Muscle of arm (tissue), 14 donors: ENCODE results near the gene CHCHD10. TPM values are rescaled to one million over a fixed set of nuclear protein-coding genes. Genes with fewer than 3 reads are reported as not detected.
A peak's percentile ranks its signal among the peaks of the same experiment; 100 is the strongest.

ENCODE experiments used
- DNase-seq: peaks from one replicate; pipeline ENCODE4 v3.0.0-alpha.2; 2013
- long read RNA-seq, 11 donors: transcript quantifications; one replicate each; lab custom pipeline, GENCODE V29; 2026
- polyA plus RNA-seq, 12 donors: library from polyadenylated mRNA; unstranded; fragments of 120-200 nt; gene quantifications; one replicate each; pipeline ENCODE4 v1.2.1, GENCODE V29; 2013; ENCODE audit not compliant: insufficient read length in 12 of 12

Gene CHCHD10
- polyA plus RNA-seq = 1,000 to 10,000 TPM in 1 of 12 donors, 100 to 1,000 TPM in 1, 10 to 100 TPM in 10; 33.8 to 1,945 (median 51.8) TPM
- long read RNA-seq, donor 1, transcript CHCHD10-202 (4 exons, 1,171 nt) = major isoform, 90 of 103 reads
- long read RNA-seq, donor 1, transcript CHCHD10-205 (2 exons, 490 nt) = minor isoform, 5 of 103 reads
- long read RNA-seq, donor 1, partial matches to known transcripts = 6 of 103 reads
- long read RNA-seq, donor 1, other reads (novel, unspliced or antisense) = 0 of 103 reads
- long read RNA-seq, donor 2, transcript CHCHD10-202 (4 exons, 1,171 nt) = major isoform, 47 of 53 reads
- long read RNA-seq, donor 2, partial matches to known transcripts = 6 of 53 reads
- long read RNA-seq, donor 2, other reads (novel, unspliced or antisense) = 0 of 53 reads
- long read RNA-seq, donor 3, transcript CHCHD10-202 (4 exons, 1,171 nt) = major isoform, 40 of 50 reads
- long read RNA-seq, donor 3, partial matches to known transcripts = 0 of 50 reads
- long read RNA-seq, donor 3, other reads (novel, unspliced or antisense) = 6 of 50 reads
- long read RNA-seq, donor 4, transcript CHCHD10-202 (4 exons, 1,171 nt) = major isoform, 26 of 26 reads
- long read RNA-seq, donor 4, partial matches to known transcripts = 0 of 26 reads
- long read RNA-seq, donor 4, other reads (novel, unspliced or antisense) = 0 of 26 reads
- long read RNA-seq, donor 5, transcript CHCHD10-202 (4 exons, 1,171 nt) = major isoform, 37 of 39 reads
- long read RNA-seq, donor 5, partial matches to known transcripts = 0 of 39 reads
- long read RNA-seq, donor 5, other reads (novel, unspliced or antisense) = 0 of 39 reads
- long read RNA-seq, donor 6, transcript CHCHD10-202 (4 exons, 1,171 nt) = major isoform, 20 of 21 reads
- long read RNA-seq, donor 6, partial matches to known transcripts = 0 of 21 reads
- long read RNA-seq, donor 6, other reads (novel, unspliced or antisense) = 0 of 21 reads
- long read RNA-seq, donor 7, transcript CHCHD10-202 (4 exons, 1,171 nt) = major isoform, 30 of 32 reads
- long read RNA-seq, donor 7, partial matches to known transcripts = 0 of 32 reads
- long read RNA-seq, donor 7, other reads (novel, unspliced or antisense) = 0 of 32 reads
- long read RNA-seq, donor 8, transcript CHCHD10-202 (4 exons, 1,171 nt) = major isoform, 45 of 45 reads
- long read RNA-seq, donor 8, partial matches to known transcripts = 0 of 45 reads
- long read RNA-seq, donor 8, other reads (novel, unspliced or antisense) = 0 of 45 reads
- long read RNA-seq, donor 9, transcript CHCHD10-202 (4 exons, 1,171 nt) = major isoform, 32 of 37 reads
- long read RNA-seq, donor 9, partial matches to known transcripts = 0 of 37 reads
- long read RNA-seq, donor 9, other reads (novel, unspliced or antisense) = 0 of 37 reads
- long read RNA-seq, donor 10, transcript CHCHD10-202 (4 exons, 1,171 nt) = major isoform, 58 of 59 reads
- long read RNA-seq, donor 10, partial matches to known transcripts = 0 of 59 reads
- long read RNA-seq, donor 10, other reads (novel, unspliced or antisense) = 0 of 59 reads
- long read RNA-seq, donor 11, transcript CHCHD10-202 (4 exons, 1,171 nt) = major isoform, 49 of 54 reads
- long read RNA-seq, donor 11, partial matches to known transcripts = 0 of 54 reads
- long read RNA-seq, donor 11, other reads (novel, unspliced or antisense) = 0 of 54 reads

DNA sequence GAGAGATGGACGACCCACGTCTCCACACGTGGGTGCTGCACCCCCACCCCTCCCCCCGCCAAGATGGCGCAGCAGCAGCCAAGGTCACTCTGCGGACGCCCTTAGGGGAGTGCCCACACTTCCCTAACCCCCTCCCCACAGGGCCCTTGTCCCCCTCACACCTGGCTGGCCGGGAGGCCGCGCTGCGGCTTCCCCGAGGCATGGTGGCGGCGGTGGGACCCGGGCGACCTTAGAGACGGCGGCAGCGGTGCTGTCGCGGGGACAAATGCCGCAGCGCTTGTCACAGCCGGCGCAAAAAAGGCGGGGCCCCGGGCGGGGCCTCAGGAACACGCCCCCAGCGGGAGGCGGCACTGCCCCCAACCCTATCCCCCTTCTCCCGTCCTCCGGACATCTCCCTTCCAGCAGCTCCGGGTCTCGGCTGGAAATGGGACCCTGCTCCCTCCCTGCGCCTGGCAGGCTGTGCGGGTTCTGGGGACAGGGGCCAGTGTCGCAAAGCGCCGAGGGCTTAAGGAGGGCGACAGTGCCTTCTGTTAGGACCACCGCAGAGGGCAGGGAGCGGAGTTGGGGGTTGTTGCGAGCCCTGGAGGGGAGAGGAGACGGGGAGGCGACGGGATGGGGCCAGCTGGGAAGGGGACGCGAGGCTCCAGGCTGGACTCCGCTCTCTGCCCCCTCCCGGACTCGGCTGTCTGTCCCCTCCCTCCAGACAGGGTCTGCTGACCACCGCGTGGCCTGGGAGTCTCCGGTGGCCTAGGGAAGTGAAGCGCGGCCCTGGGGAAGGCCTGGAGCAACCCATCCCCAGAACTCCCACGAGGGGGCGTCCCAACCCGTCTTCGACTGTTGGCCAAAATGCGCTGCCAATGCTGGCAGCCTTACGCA lies at the start of gene CHCHD10:
Gene CHCHD10, minus strand, starts transcription at position 300 of the 876 bp plus-strand sequence. Its CDS starts 98 bp downstream, at position 202.
- DNase-seq = peak; percentile 84

DNA sequence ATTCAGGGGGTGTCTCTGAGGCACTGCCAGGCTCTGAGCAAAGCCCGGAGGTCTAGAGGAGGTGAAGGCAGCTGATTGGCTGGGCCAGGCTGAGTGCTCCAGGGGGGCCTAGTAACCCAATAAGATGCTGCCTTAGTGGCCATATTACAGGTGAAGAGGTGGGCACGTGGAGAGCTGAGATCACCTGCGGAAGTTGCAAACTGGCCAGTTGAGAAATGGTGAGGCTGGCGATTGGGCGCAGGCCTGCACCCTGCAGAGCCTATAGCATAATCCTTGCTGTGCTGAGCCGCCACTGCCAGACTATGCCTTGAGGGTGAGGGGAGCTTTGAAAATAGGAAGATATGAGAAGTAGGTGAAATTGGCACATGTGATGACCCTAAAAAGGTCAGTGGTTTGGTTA lies 49.4 kb upstream of the CHCHD10 start:
- DNase-seq = no peak

DNA sequence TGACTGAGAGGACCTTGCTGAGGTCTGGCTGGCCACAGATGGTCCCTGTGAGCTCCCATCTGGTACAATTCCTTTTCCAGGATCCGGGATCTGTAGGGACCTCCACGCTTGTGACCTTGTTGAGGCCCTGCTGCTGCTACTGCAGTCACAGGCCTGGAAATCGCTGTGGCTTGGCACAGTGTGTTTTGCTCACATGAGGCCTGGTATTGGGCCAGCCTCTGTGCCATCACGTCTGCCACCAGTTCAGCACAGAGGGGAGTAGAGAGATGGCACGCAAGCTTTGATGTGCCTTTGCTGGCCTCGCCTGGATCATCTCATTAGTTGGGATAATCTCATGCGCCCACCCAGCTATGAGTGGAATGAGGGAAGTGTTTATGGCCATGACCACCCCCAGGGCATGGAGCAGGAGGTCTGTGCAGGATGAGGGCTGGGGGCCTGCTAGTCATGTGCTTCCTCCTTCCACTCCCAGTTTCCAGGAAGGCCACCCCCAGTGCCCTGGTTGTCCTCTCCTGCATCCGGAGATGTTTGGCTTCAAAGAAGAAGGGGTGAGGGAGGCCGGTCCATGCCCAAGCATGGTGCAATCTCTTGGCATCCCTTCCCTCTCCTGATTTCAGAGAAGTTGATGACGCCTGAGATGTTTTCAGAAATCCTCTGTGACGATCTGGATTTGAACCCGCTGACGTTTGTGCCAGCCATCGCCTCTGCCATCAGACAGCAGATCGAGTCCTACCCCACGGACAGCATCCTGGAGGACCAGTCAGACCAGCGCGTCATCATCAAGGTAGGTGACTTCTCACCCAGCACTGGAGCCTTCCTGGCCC lies 48.6 kb upstream of the CHCHD10 start:
- DNase-seq = no peak

DNA sequence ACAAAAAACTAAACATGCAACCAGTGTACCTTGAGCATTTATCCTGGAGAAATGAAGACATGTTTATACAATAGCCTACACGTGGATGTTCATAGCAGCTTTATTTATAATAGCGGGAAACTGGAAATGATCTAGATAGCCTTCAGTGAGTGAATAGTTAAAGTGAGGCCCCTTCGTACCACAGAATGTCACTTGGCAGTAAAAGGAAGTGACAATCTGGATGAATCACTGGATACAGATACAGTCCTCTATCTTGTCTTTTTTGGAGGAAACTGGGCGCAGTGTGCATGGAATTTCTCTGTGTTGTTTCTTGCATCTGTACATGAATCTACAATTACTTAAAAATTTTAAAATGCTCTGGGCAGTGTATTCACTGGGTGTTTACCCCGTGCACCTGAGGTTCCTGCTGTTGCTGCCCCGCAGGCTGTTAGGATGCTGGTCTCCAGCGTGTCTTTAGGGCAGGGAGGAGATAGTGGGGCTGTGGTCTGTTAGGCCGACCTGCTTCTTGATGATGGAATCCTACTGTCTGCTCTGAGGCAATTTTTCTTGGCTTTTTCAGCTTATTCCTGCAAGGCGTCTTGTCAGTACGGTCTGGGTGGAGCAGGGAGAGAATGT lies 47.9 kb upstream of the CHCHD10 start:
- no peak for DNase-seq

DNA sequence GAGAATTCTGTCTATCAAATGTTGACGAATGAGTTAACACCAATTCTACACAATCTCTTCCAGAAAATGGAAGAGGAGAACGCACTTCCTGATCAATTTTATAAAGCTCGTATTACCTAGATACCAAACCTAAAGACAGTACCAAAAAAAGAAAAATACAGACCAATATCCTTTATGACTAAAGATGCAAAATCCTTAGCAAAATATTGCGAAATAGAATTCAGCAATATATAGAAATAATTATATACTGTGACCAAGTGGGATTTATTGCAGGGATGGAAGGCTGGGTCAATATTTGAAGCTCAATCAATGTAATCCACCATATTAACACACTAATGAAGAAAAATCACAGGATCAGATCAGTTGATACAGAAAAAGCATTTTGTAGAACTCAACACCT lies 44.6 kb upstream of the CHCHD10 start:
- no peak for DNase-seq

DNA sequence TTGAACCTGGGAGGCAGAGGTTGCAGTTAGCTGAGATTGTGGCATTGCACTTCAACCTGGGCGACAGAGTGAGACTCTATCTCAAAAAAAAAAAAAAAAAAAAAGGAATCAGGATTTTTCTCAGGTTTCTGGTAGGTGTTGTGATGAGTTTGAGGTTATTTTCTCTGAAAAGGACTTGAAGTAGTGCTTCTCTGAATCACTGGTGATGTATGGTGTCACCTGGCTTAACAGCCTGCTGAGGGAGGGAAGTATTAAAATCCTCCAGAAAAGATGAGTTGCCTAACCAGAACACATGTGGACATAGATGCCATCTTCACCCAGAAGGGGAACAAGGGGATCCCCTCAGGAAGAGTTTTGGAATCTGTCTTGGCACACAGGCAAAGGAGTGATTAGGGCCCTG lies 39.1 kb upstream of the CHCHD10 start:
- DNase-seq = no peak

DNA sequence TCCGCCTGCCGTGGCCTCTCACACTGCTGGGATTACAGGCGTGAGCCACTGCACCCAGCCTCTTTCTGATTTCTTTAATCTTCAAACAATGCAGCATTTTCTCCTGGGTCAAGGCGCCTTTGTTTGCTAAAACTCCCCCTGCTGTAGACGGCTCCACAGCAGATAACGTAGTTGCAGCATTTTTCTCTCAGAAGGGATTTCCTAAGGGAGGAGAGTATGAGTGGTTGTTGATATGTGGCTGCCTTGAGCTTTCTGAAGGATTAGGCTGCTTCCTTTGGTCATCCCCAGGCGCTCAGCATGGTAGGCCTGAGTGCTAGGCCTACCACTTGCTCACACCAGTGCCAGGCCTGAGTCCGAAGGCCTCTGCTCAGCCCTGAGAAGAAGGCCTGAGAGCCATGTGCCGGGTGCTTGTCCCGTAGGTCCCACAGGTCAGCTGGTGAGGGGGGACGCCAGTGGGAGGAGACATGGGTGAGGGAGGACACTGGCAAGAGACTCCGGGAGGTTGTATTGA lies 37.1 kb upstream of the CHCHD10 start:
- DNase-seq = no peak

DNA sequence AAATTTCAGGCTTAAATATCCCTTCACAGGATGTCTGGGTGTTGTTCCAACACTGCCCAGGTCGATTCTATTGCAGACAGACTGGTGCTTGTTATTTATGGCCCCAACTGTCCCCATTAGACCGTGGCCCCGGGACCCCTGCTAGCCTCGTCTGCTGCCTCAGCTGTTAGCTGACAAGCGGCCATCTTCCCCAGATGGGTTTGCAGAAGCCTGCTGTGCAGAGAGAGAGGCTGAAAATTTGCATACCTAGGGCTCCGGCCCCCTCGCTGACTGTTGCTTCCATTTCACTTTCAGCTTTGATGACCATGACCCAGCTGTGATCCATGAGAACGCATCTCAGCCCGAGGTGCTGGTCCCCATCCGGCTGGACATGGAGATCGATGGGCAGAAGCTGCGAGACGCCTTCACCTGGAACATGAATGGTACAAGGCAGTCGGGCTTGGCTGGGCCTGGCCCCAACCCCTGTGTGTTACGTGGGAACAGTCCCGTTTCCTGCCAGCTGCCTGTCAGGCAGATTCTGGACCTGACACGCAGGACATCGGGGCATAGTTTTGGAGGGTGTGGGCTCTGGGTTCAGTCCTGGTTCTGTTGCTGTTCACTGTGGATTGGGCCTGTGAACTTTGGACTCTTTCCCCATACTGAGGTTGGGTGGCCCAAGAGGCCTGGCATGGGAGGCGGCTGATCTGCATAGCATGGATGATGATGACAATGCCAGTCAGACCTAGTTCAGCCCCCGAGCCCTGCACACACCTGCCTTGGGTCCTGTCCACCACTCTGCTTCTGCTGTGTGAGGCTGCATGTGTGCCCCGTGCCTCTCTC lies 35.4 kb upstream of the CHCHD10 start:
- DNase-seq = no peak

DNA sequence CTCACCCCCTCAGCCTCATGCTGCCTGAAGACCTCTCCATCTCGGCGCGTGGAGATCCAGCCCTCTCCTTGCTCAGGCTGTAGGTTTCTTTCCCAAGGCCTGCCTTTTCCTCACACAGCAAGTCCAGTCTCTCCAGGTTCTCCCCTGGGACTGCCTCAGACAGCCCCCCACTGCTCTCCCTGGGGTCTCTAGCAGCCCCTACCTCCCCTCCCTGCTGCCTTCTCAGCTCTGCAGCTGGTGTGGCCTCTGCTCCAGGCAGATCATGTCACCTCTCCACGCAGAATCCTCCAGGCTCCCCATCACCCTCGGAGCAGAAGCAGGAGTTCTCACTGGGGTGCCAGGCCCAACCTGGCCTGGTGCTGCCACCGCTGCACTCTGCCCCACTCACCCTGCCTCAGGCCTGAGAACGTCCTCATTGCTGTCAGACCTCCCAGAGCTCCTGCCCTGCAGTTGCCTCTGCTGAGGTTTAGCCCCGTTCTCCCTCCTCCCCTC lies 34.2 kb upstream of the CHCHD10 start:
- no peak for DNase-seq

DNA sequence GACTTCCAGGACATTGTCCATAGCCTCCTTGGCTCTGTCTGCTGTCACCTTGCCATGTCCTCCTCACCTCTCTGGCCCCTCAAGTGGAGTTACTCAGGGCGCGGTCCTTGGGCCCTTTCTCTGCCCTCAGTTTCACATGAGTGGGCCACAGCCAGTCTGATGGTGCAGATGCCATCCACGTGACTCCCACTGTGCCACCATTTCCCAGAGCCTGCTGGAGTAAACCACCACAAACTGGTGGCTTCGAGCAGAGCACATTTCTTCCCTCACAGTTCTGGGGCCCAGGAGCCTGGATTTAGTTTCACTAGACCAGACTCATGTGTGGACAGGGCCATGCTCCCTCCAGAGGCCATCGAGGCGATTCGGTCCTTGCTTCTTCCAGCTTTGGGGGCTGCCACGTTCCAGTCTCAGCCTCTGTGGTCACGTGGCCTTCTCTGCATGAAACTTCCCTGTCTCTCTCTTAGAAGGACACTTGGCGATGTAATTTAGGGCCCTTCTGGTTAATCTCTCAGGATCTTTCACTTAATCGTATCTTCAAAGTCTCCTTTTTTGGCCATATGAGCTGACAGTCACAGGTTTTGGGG lies 33.6 kb upstream of the CHCHD10 start:
- no peak for DNase-seq

DNA sequence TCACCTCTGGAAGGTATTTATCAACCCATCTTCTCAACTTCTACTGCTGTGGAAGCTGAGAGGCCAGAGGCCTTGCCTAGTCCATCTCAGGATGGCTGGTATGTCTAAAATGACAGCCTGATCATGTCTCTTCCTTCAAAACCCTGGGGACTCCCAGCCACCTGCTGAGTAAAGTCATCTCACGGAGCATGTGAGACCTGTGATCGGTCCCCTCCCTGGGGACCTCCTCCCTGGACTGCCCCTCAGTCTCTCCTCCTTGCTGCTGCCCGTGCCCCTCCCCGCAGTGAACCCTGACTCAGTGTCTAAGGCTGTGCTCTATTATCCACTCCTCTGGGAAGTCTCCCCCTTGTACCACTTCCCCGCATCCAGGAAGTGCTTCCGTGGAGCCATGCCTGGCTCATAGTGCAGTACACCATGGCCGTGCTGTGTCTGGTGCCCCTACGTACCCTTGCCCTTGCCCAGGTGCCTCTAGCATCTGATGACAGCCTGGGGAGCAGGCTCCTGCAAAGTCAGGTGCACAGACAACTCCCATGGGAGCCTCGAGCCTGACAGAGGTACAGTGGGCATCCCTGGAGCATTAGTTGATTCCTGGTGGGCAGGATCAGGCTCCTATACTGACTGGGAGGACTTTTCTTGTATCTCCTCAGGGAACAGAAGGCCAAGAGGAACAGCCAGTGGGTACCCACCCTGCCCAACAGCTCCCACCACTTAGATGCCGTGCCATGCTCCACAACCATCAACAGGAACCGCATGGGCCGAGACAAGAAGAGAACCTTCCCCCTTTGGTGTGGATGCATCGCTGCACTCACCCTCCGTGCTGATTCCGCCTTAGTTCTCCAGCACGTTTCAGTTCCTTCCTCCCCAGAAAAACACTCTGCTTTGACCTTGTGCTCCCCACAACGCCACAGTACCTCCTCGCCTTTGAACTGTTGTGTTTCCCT lies 32.8 kb upstream of the CHCHD10 start:
- no peak for DNase-seq

DNA sequence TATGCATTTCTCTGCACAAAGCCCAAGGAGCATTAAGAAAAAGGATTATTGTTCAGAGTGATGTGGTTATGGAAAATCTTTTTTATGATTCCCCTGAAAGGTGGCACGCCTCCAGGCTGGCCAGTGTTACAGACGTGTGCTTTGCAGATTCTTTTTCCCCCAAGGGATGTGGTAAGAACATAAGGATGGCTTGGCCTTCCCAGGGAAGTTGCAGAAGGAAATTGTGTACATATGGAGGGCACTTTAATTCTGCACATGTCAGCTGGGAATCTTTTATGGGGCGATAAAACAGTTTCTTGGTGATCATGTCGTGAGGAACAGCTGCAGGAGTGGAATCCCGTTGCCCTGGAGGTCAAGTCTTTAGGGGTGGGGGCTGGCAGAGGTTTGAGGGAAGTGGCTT lies 28.7 kb upstream of the CHCHD10 start:
- peak; percentile 52 for DNase-seq

DNA sequence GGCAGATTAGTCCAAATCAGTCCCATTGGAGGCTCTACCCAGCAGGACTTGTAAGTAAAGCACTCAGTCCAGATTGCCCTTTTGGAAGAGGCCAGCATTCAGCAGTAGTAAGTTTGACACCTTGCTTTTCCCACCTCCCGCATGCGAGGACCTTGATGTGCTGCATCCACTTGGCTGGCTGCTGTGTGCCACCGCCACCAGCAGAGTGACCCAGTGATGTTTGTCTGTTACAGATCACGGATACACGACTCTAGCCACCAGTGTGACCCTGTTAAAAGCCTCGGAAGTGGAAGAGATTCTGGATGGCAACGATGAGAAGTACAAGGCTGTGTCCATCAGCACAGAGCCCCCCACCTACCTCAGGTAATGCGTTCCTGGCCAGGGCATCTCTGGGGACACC lies 25.6 kb upstream of the CHCHD10 start:
- DNase-seq = no peak

DNA sequence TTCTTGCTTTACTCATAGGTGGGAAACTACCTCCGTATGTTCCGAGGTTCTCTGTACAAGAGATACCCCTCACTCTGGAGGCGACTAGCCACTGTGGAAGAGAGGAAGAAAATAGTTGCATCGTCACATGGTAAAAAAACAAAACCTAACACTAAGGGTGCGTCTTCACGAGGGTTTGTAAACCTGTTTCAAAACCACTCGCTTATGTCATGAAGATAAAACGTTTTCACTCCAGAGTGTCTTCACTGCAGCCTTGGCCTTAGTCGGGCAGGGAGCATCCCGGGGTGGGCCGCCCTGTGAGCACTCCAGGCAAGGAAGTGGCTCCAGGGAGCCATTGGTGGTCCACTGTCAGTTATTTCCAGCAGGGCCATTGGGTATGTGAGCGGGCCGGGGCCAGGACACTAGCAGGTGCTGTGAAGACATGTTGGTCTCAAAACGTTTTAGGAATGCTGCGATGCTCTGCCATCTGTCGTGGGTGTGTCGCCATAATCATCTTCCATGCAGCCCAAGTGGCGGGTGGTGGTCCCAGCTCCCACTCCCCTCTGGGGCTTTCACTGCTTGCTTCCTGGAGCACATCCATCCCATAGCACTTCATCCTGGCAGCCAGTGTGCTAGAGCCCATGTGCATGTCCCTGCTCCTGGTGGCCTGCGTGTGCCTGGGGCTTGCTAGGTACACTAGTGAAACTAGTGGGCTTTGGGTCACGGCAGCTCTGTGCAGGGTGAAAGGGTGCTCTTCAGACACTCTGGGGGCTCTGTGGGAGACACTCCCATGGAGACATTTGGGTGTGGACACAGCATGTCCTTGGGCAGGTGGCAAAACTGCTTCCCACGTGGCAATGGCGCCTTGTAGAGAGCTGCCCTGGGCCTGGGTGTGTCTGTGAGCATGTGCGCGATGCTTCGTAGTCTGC lies 24.2 kb upstream of the CHCHD10 start:
- no peak for DNase-seq
